K562 (cell line): ENCODE data around the gene RYR3. TPM values are rescaled to one million over a fixed set of nuclear protein-coding genes. Genes with fewer than 3 reads are reported as not detected.

Source experiments
- ATAC-seq: fragments of 200-7000 bp; cut with Tn5 transposase; 3 replicates; pipeline ENCODE4 v1.9.1; 2020; ENCODE audit warnings: moderate library complexity
- BruUV-seq: library from RNA; stranded (reverse); fragments of 400-500 nt; replicated peaks from 2 replicates; lab custom pipeline; 2021; lab: Mats Ljungman, UMichigan
- CTCF ChIA-PET: fragments of 300-600 bp; formaldehyde crosslinking; extraction: SDS; loops from one replicate; lab custom pipeline; 2021; ENCODE audit warnings: low intra/inter-chr PET ratio; lab: Yijun Ruan, JAX
- POLR2A ChIA-PET: fragments of 300-600, 350-650 bp; sonication (Branson Sonifier 250); formaldehyde crosslinking; extraction: SDS; loops from one replicate; lab custom pipeline; 2021; ENCODE audit warnings: antibody characterized with exemption, inconsistent platforms; lab: Yijun Ruan, JAX
- DNase-seq, 4 experiments: peaks; one replicate each; pipeline versions ENCODE4 v3.0.0 to v3.0.0-alpha.2; 2011 to 2018; ENCODE audit warnings: low spot score in 3 of 4, mixed read lengths in 3 of 4; ENCODE audit errors: extremely low read depth in 1 of 4
- FAIRE-seq: peaks from 2 replicates; lab custom pipeline; 2011; peaks lifted over from hg19 to GRCh38; lab: Jason Lieb, UNC
- H2AFZ ChIP-seq: 2 replicates; pipeline ENCODE4 v1.6.0; 2011; ENCODE audit warnings: low read depth, low read length, control low read depth, inconsistent platforms
- H3K27ac ChIP-seq: fragments of 200-600 bp; 3 replicates; pipeline ENCODE4 v1.8.0; 2011; ENCODE audit warnings: low read depth, mild to moderate bottlenecking, control low read depth, inconsistent platforms, low read length, moderate library complexity, mixed read lengths; ENCODE audit errors: extremely low read depth
- H3K27me3 ChIP-seq, 2 experiments: fragments of 300-600 bp in 1 of 2; 2 replicates in 1 of 2; 3 replicates in 1 of 2; pipeline versions ENCODE4 v1.6.0 to v1.8.0; 2011; ENCODE audit warnings: inconsistent platforms in 2 of 2, low read length in 2 of 2, mild to moderate bottlenecking in 1 of 2, mixed read lengths in 1 of 2, moderate library complexity in 1 of 2; ENCODE audit not compliant: control insufficient read depth in 2 of 2, insufficient read depth in 2 of 2
- H3K36me3 ChIP-seq: fragments of 300-600 bp; 3 replicates; pipeline ENCODE4 v1.8.0; 2011; ENCODE audit warnings: mild to moderate bottlenecking, low read length, inconsistent platforms; ENCODE audit not compliant: control insufficient read depth, insufficient read depth
- H3K4me1 ChIP-seq, 2 experiments: fragments of 200-600 bp in 1 of 2; replicated peaks in 1 of 2; 2 replicates in 1 of 2; 3 replicates in 1 of 2; pipeline versions ENCODE4 v1.5.1 to v1.8.0; 2011; ENCODE audit warnings: inconsistent platforms in 2 of 2, low read length in 2 of 2, mild to moderate bottlenecking in 1 of 2, mixed read lengths in 1 of 2, moderate library complexity in 1 of 2; ENCODE audit not compliant: control insufficient read depth in 2 of 2, insufficient read depth in 2 of 2
- H3K4me2 ChIP-seq: 2 replicates; pipeline ENCODE4 v1.6.1; 2011; ENCODE audit warnings: low read length, control low read depth, inconsistent platforms, mixed read lengths; ENCODE audit not compliant: insufficient read depth
- H3K4me3 ChIP-seq: fragments of 200-600 bp; sonication (generic), shearing (Covaris generic); 2 replicates; pipeline ENCODE4 v1.5.1; 2016; ENCODE audit warnings: control low read depth, inconsistent platforms
- H3K79me2 ChIP-seq: fragments of 200-600 bp; 3 replicates; pipeline ENCODE4 v1.8.0; 2011; ENCODE audit warnings: low read length, inconsistent platforms; ENCODE audit not compliant: control insufficient read depth, insufficient read depth
- H3K9ac ChIP-seq, 2 experiments: 2 replicates each; pipeline versions ENCODE4 v1.6.0 to v1.6.1; 2011; ENCODE audit warnings: low read depth in 2 of 2, low read length in 2 of 2, control low read depth in 1 of 2, inconsistent platforms in 1 of 2, mild to moderate bottlenecking in 1 of 2, mixed read lengths in 1 of 2; ENCODE audit not compliant: insufficient read depth in 1 of 2
- H3K9me1 ChIP-seq: one replicate; pipeline ENCODE4 v1.6.0; 2011; ENCODE audit warnings: inconsistent platforms, mild to moderate bottlenecking, low read length, moderate library complexity; ENCODE audit not compliant: control insufficient read depth, insufficient read depth
- H3K9me3 ChIP-seq: replicated peaks from 2 replicates; pipeline ENCODE4 v1.5.1; 2011; ENCODE audit warnings: low read depth, low read length, inconsistent platforms; ENCODE audit not compliant: control insufficient read depth, insufficient read depth
- H4K20me1 ChIP-seq: replicated peaks from 2 replicates; pipeline ENCODE4 v1.6.1; 2011; ENCODE audit warnings: low read length, inconsistent platforms, mixed read lengths; ENCODE audit not compliant: control insufficient read depth, insufficient read depth
- NFATC3 ChIP-seq: fragments of 450-650 bp; IDR thresholded peaks from 2 replicates; pipeline ENCODE4 v1.6.1; 2017; ENCODE audit warnings: mild to moderate bottlenecking
- NR2C1 ChIP-seq, 2 experiments: fragments of 450-650 bp; IDR thresholded peaks; 2 replicates each; pipeline ENCODE4 v1.6.1; 2017; ENCODE audit warnings: mild to moderate bottlenecking in 2 of 2, antibody characterized with exemption in 1 of 2, inconsistent platforms in 1 of 2, missing compliant biosample characterization in 1 of 2, missing genetic modification characterization in 1 of 2
- SETDB1 ChIP-seq: IDR thresholded peaks from one replicate; pipeline ENCODE4 v1.6.1; 2012; ENCODE audit warnings: low read length, control low read depth, inconsistent platforms
- TAF1 ChIP-seq: IDR thresholded peaks from 2 replicates; pipeline ENCODE4 v1.6.1; 2011; ENCODE audit warnings: mild to moderate bottlenecking, low read length, moderate library complexity; ENCODE audit not compliant: insufficient read depth, control insufficient read depth, severe bottlenecking; ENCODE audit errors: extremely low read depth
- XRCC5 ChIP-seq: fragments of 200-400 bp; formaldehyde crosslinking; IDR thresholded peaks from 2 replicates; pipeline ENCODE4 v1.6.1; 2017; ENCODE audit warnings: low read depth, mild to moderate bottlenecking, low read length
- ZNF197 ChIP-seq: fragments of 200-800 bp; sonication (Bioruptor generic); IDR thresholded peaks from 2 replicates; pipeline ENCODE4 v1.6.1; 2016; ENCODE audit warnings: low read depth, missing genetic modification characterization, missing compliant biosample characterization
- WGBS: fragments of 100-300 bp; shearing (Covaris generic); methylation state at CpG from one replicate; pipeline ENCODE4 v1.1.6; 2016; ENCODE audit warnings: low coverage, mixed read lengths; ENCODE audit not compliant: insufficient coverage; ENCODE audit errors: missing lambda C conversion rate; 5-methylcytosine and 5-hydroxymethylcytosine counted together
- in situ Hi-C: fragments of 300-500 bp; cut with MboI; formaldehyde crosslinking; loops from 4 replicates; pipeline ENCODE4 v1.15.0; 2018; ENCODE audit warnings: inconsistent platforms, mixed read lengths
- intact Hi-C: fragments of 100-400 bp; cut with micrococcal nuclease; formaldehyde crosslinking; loops from 2 replicates; pipeline ENCODE4 v1.14.2; 2022
- polyA plus RNA-seq, 8 experiments: library from polyadenylated mRNA; depleted of rRNA in 4 of 8; stranded (reverse) in 5 of 8; unstranded in 3 of 8; fragments of >200 nt; fragmentation: Nextera tagmentation in 2 of 8; fragmentation: Illumina TruSeq in 1 of 8; extraction: Ambion mirVana in 2 of 8; extraction: Trizol in 1 of 8; gene quantifications; 2 replicates each; pipeline versions ENCODE4 v1.2.1 to v1.2.3, GENCODE V29; 2011 to 2014; ENCODE audit warnings: inconsistent platforms in 1 of 8, missing spikeins in 1 of 8
- total RNA-seq, 7 experiments: library from RNA; depleted of rRNA in 6 of 7; stranded (reverse); fragments of >200 nt in 6 of 7; fragmentation: Illumina TruSeq in 2 of 7; extraction: Trizol in 2 of 7; gene quantifications; 2 replicates each; pipeline versions ENCODE4 v1.2.1 to v1.2.3, GENCODE V29; 2011 to 2021; ENCODE audit warnings: low replicate concordance in 1 of 7
- TF ChIP-seq, protein P1 (sequence below), 2 experiments: fragments of 450-650 bp in 1 of 2; sonication (generic) in 1 of 2; formaldehyde crosslinking in 1 of 2; IDR thresholded peaks in 1 of 2; conservative IDR thresholded peaks in 1 of 2; 2 replicates each; pipeline versions ENCODE4 v1.6.1 to v1.8.1; 2016 to 2023; ENCODE audit warnings: mild to moderate bottlenecking in 2 of 2, moderate library complexity in 2 of 2, inconsistent platforms in 1 of 2, missing genetic modification reagents in 1 of 2

Gene RYR3
- total and polyA plus RNA-seq, 9 of the 15 experiments (the other 6 are each of a cell fraction or from before 2014, with no cell fraction given) = 0.04 TPM; not detected in 8

DNA sequence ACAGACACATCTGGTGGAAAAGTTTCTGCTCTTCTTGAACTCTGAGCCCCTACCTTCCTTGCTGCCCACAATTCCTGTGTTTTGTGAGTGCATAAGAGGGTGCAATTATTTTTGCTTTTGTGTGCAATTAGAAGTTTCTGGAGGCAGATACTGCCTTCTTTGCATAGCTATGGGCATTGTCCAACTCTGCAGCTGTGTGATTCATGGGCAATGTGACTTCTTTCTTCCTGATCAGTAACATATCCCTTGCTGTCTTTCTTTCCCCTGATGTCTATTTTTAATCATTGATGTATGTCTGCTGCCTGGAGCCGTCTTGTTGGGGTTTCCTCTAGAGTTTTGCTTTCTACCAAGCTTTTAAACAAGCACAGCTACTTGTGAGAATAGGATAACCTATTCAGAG, 336.0 kb downstream of the RYR3 start (continued):
- no peak for TF ChIP-seq NR2C1 (IDR thresholded peaks at IDR 0.05)
- TF ChIP-seq NR2C1 (tag; IDR thresholded peaks at IDR 0.05) = no peak
- no peak for TF ChIP-seq TAF1
- TF ChIP-seq, protein P1, sequence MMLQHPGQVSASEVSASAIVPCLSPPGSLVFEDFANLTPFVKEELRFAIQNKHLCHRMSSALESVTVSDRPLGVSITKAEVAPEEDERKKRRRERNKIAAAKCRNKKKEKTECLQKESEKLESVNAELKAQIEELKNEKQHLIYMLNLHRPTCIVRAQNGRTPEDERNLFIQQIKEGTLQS (IDR thresholded peaks at IDR 0.05) = no peak
- TF ChIP-seq, protein P1 (CRISPR knock-in tag; conservative IDR thresholded peaks at IDR 0.05) = no peak
- TF ChIP-seq NFATC3 = no peak
- TF ChIP-seq, all 486 proteins: peak for 0

DNA sequence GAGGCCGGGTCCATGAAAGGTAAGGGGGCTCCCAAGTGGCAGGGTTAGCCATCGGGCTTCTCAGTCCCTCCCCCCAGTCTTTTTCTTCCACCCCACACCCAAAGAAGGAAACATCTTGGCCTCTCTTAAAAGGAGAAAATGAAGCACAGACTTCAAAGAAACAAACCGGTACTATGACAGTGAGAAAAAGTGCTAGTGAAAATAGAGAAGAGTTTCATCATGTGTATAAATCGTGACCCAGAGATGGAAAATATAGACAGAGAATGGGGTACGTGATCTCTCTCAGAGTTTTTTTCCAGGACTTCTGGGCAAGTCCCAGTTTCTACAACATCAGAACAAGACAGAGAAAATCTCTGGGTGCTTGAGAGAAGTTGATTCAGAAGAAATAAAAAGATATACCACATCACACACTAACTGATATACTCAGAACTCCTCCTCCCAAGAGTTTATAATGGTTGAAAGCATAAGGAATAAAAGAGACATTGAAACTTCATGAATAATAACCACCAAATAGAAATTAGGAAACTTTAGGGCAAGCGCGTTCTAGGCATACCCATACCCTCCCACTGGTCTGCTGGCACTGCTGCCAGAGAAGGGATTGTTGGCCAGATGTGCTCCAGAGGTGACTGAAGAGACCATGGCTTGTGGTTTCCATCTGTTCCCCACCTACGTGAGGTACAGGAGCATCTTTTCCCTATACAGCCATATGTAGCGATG, 338.6 kb downstream of the RYR3 start:
- no peak for DNase-seq
- Histone ChIP-seq H3K4me2 (no peak overlapping the region), H3K4me3 (no peak overlapping the region)
- WGBS = 2% methylated on average over 9 of the region's 9 CpGs
- no peak for FAIRE-seq
- intact Hi-C loops (loop anchor here (10.0 kb wide), 1 partner anchor 55 kb away; no protein-coding TSS in a partner anchor), in situ Hi-C loops (no loop called here)
- POLR2A ChIA-PET = no interaction called here
- no peak for TF ChIP-seq XRCC5
- no peak for TF ChIP-seq SETDB1
- no peak for TF ChIP-seq ZNF197 (CRISPR knock-in tag)
- TF ChIP-seq, all 486 proteins: peak for 0
- H2AFZ ChIP-seq = no peak overlapping the region
- ATAC-seq = no peak
- no peaks in the 10 kb centered on the region for H3K36me3 ChIP-seq
- H3K27ac ChIP-seq = no peak overlapping the region
- H3K27me3 ChIP-seq = peaks cover 7 to 11% of the 10 kb centered on the region in 2 experiments; a peak in 3 of 5 replicates
- no peaks in the 10 kb centered on the region for H3K79me2 ChIP-seq
- H3K9me3 ChIP-seq = no peaks in the 10 kb centered on the region
- H3K9ac ChIP-seq = no peak overlapping the region
- H3K9me1 ChIP-seq = no peaks in the 10 kb centered on the region
- H4K20me1 ChIP-seq = no peaks in the 10 kb centered on the region
- no TSS peak for BruUV-seq
- no peaks in the 10 kb centered on the region for H3K4me1 ChIP-seq
- CTCF ChIA-PET = no interaction called here
